Neural crest cell (in vitro differentiated cells): ENCODE results near the gene MAL. TPM values are rescaled to one million over a fixed set of nuclear protein-coding genes. Genes with fewer than 3 reads are reported as not detected.
A peak's percentile ranks its signal among the peaks of the same experiment; 100 is the strongest.

Experiments
- DNase-seq: peaks from one replicate; pipeline ENCODE4 v3.0.0; 2021; ENCODE audit warnings: low read depth, mixed read lengths, low spot score
- H3K27ac Mint-ChIP-seq: one replicate; pipeline ENCODE4 v1.8.0; 2021; ENCODE audit warnings: mild to moderate bottlenecking, mixed read lengths; ENCODE audit not compliant: unreplicated experiment
- H3K27me3 Mint-ChIP-seq: 2 replicates; pipeline ENCODE4 v1.8.0; 2021; ENCODE audit warnings: low read depth, mild to moderate bottlenecking, mixed read lengths
- H3K36me3 Mint-ChIP-seq: 2 replicates; pipeline ENCODE4 v1.8.0; 2021; ENCODE audit warnings: low read depth, mild to moderate bottlenecking, mixed read lengths
- H3K4me1 Mint-ChIP-seq: 2 replicates; pipeline ENCODE4 v1.8.0; 2021; ENCODE audit warnings: mixed read lengths
- H3K4me3 Mint-ChIP-seq: one replicate; pipeline ENCODE4 v1.8.0; 2021; ENCODE audit warnings: mild to moderate bottlenecking, mixed read lengths
- H3K9me3 Mint-ChIP-seq: 2 replicates; pipeline ENCODE4 v1.8.0; 2021; ENCODE audit warnings: mixed read lengths
- CTCF ChIP-seq: fragments of 200-600 bp; sonication (generic); conservative IDR thresholded peaks from 2 replicates; pipeline ENCODE4 v1.5.0; 2021; ENCODE audit warnings: antibody characterized with exemption, mild to moderate bottlenecking
- total RNA-seq: library from RNA; stranded (reverse); gene quantifications from 2 replicates; pipeline ENCODE4 v1.2.1, GENCODE V29; 2021

Gene MAL
- total RNA-seq, 1 donor from 2014 or later = 0.65 TPM

GRCh38 chr2:95047629-95048510 lies 22.4 kb downstream of the MAL start:
- TF ChIP-seq CTCF = no peak
- no peaks in the 10 kb centered on the region for H3K9me3 Mint-ChIP-seq
- no peaks in the 10 kb centered on the region for H3K4me1 Mint-ChIP-seq
- no peak overlapping the region for H3K4me3 Mint-ChIP-seq
- no peak overlapping the region for H3K27ac Mint-ChIP-seq
- no peaks in the 10 kb centered on the region for H3K36me3 Mint-ChIP-seq
- peaks cover 17% of the 10 kb centered on the region for H3K27me3 Mint-ChIP-seq
- DNase-seq = no peak

GRCh38 chr2:95048825-95049682 lies 23.5 kb downstream of the MAL start:
- no peak for TF ChIP-seq CTCF
- Mint-ChIP-seq H3K4me3 (no peak overlapping the region), H3K36me3 (no peaks in the 10 kb centered on the region), H3K9me3 (no peaks in the 10 kb centered on the region), H3K27me3 (peaks cover 11% of the 10 kb centered on the region), H3K27ac (no peak overlapping the region), H3K4me1 (peaks cover 7% of the 10 kb centered on the region)
- DNase-seq = no peak

GRCh38 chr2:95049683-95049955 lies 24.1 kb downstream of the MAL start:
- Mint-ChIP-seq H3K36me3 (no peaks in the 10 kb centered on the region), H3K27me3 (peaks cover 11% of the 10 kb centered on the region), H3K9me3 (no peaks in the 10 kb centered on the region), H3K4me1 (peaks cover 11% of the 10 kb centered on the region), H3K27ac (no peak overlapping the region), H3K4me3 (no peak overlapping the region)
- no peak for TF ChIP-seq CTCF
- DNase-seq = no peak

GRCh38 chr2:95049961-95050360 lies 24.5 kb downstream of the MAL start:
- TF ChIP-seq CTCF = no peak
- no peak for DNase-seq
- Mint-ChIP-seq H3K36me3 (no peaks in the 10 kb centered on the region), H3K27me3 (peaks cover 12% of the 10 kb centered on the region), H3K27ac (peak overlapping the region; percentile 43), H3K4me3 (no peak overlapping the region), H3K9me3 (no peaks in the 10 kb centered on the region), H3K4me1 (peaks cover 12% of the 10 kb centered on the region)

GRCh38 chr2:95050385-95051300 lies 25.1 kb downstream of the MAL start:
- Mint-ChIP-seq H3K4me1 (peaks cover 16% of the 10 kb centered on the region), H3K9me3 (no peaks in the 10 kb centered on the region), H3K4me3 (no peak overlapping the region), H3K36me3 (no peaks in the 10 kb centered on the region), H3K27me3 (peaks cover 18% of the 10 kb centered on the region), H3K27ac (peak overlapping the region; percentile 76)
- TF ChIP-seq CTCF = no peak
- no peak for DNase-seq
